D721Med (cell line): ENCODE data around the gene PHF5A.
"Not testable (repeated sequence)": the region's sequence is repeated elsewhere in the genome, so short reads cannot be mapped to it uniquely, and the experiment has no call there.

Experiments used
- DNase-seq: peaks from one replicate; pipeline ENCODE4 v3.0.0; 2011; ENCODE audit warnings: low spot score; ENCODE audit not compliant: insufficient read length
- FAIRE-seq: peaks from 2 replicates; lab custom pipeline; 2011; peaks lifted over from hg19 to GRCh38; lab: Jason Lieb, UNC
- TF ChIP-seq, protein P1 (sequence below): IDR thresholded peaks from 2 replicates; pipeline ENCODE4 v1.5.1; 2012; ENCODE audit warnings: mild to moderate bottlenecking, control low read depth; ENCODE audit not compliant: insufficient read depth; ENCODE audit errors: missing control alignments

PHF5A gene

DNA sequence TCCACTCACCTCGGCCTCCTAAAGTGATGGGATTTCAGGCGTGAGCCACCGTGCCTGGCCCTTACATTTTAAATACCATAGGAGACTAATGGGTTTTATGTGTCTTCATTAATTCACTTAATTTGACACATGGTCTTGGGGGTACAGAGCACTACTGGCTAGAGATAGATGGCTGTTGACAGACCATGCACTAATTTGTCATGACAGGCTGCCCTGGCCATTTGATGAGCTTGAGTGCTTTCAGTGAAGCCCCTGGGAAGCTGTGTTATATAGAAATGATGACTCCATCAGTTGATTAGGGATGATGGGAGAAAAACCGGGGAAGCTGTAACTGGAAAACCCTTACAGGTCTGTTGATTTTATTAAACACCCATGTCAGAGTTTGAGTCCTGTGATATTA, 6.6 kb downstream of the PHF5A start:
- TF ChIP-seq, protein P1, sequence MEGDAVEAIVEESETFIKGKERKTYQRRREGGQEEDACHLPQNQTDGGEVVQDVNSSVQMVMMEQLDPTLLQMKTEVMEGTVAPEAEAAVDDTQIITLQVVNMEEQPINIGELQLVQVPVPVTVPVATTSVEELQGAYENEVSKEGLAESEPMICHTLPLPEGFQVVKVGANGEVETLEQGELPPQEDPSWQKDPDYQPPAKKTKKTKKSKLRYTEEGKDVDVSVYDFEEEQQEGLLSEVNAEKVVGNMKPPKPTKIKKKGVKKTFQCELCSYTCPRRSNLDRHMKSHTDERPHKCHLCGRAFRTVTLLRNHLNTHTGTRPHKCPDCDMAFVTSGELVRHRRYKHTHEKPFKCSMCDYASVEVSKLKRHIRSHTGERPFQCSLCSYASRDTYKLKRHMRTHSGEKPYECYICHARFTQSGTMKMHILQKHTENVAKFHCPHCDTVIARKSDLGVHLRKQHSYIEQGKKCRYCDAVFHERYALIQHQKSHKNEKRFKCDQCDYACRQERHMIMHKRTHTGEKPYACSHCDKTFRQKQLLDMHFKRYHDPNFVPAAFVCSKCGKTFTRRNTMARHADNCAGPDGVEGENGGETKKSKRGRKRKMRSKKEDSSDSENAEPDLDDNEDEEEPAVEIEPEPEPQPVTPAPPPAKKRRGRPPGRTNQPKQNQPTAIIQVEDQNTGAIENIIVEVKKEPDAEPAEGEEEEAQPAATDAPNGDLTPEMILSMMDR, result no peak
- DNase-seq (no peak), FAIRE-seq (no peak)

DNA sequence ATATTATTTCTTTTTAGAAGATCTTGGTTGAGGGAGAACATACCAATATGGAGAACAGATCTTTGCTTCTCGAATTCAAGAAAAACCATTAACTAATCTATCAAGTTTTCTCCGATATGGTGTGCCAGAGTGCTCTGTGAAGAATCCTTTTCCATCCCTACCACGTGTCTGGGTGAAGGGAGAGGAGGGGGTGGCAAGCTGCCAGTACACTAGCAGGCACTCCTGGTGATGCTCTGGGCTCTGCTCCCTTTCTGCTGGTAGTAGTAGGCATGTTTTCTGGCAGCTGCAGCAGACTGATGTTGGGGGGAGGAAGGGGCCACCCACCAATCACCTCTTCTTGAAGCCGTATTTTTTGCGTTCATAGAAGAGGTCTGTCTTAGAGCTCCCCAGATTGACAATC, 8.4 kb downstream of the PHF5A start:
- FAIRE-seq, DNase-seq: not testable (repeated sequence)

DNA sequence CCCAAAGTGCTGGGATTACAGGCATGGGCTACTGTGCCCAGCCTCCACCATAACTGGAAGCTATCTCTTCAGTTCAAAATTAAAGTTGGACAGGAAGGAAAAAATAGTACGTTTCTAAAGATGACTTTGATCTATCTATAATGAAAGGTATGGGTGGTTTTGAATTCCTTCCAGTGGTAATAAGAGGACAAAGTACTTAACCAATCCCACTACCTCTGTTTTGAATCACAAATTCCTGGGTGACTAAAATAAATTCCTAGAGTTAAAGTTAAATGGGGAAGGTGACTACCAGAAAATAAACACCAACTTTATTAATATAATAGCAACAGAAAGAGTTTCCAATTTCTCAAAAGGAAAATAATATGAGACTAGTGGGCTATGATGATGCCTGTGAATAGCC, 9.1 kb downstream of the PHF5A start:
- FAIRE-seq (no peak), DNase-seq (no peak)

DNA sequence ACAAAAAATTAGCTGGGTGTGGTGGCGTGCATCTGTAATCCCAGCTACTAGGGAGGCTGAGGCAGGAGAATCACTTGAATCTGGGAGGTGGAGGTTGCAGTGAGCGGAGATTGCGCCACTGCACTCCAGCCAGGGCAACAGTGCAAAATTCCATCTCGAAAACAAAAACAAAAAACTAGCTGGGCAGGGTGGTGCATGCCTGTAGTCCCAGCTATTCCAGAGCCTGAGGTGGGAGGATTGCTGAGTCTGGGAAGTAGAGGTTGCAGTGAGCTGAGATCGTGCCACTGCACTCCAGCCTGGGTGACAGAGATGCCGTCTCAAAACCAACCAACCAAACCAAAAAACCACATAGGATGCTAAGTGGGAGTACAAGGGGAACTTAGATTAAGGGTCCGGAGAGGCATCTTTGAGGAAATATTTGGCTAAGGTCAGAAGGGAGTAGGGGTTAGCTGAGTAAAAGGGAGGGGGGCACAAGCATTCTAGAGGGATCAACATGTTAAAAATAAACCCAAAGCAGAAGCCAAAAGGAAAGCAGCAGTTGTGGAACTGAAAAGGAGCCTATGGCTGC, 10.2 kb downstream of the PHF5A start:
- FAIRE-seq, result no peak
- no peak for DNase-seq
- TF ChIP-seq, protein P1, result no peak

More for the DNA sequence above, 9.1 kb downstream of the PHF5A start:
- TF ChIP-seq, protein P1, result no peak

DNA sequence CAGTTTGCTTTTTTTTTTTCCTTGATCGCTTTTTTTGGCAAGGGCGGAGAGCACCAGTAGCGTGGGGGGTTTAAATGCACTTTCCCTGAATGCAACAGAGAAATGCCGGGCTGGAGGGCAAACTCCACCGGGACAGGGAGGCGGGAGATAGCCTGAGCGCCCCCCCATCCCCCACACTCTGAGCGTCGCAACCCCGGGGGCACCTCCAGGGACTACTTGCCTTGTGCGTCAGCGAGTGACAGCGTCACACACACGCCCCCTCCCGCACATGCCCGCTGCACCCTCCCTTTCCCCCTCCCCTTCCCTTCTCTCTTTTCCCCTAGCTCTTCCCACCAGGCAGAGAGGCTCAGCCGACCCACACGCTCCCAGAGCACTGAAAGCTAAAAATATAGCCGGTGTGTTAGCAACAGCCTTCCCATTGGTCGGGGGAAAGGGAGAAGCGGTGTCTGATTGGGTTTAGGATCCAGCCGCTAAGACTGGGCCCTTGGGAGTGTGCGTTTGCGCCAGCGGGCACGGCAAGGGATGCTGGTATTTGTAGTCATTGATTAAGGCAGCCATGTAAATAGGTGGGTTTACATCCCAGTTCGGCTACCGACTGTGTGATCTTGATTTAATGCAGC, 20.2 kb downstream of the PHF5A start:
- no peak for DNase-seq
- TF ChIP-seq, protein P1, result no peak
- no peak for FAIRE-seq

DNA sequence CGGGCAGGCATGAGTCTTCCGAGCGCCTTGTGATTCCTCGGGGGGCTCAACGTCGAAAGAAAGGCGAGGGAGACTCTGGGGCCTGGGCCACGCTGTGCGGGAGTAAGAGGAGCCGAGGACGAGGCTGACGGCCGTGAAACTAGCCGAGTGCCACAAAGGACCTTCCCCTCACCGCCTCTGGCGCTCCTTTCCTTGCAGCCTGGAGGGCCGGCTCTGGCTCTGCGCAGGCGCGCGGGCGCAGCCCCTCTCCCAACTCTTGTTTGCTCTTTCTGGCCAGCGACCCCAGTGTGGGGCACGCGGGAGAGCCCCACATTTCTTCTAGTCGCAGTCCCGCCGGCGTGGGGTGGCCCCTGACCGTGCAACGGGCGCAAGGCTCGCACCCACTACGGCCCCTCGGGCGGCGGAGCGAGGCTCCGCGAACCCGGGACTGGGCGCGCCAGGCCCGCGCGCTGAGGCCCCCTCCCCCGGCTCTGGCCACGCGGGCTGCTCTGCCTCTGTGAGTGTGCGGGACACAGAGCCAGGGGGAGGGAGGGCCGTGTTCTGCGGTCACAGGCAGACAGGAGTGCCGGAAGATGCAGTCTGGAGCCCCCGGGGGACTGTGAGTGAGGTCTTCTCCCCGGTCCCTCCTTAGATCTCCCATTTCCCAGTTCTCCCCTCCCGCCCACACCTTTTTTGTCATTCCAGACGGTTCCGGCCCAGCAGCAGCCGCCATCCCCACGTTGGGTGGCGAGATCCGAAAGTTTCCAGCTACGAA, 20.9 kb downstream of the PHF5A start:
- no peak for DNase-seq
- no peak for FAIRE-seq
- TF ChIP-seq, protein P1, result no peak

DNA sequence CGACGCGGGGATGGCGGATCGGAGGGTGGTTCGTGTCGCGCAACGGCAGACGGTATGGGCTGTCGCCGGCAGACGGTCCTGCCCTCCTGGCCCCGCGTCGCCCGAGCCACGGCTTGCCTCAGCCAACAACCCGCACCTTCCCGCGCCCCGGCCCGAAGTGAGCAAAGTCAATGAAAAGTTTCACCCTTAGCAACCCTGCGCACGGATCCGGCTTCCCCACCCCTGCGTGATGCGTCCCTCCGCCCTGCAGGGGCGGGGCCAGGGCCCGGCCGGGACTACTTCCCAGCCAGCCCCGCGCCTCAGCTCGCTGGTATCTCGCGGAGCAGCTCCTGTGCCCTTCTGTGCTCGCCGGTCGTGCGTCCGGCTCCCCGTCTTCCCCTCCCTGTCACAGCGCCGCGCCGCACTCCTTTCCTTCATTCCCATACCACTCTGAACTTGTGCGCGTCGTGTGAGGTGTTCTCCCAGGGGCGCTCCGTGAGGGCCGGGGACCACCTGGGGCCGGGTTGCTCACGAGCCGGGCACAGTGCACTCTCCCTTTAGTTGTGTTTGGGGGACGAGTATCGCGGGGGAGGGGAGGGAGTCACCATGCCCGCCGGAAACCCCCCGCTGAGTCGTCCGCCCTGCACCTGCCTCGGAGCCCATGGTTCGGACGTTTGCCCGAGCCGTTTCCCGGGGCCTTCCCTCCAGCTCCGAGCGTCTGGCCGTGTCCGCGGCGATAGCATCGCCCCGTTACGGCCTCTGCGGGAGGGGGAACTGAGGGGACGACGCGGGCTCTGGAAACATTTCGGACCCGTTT, 21.7 kb downstream of the PHF5A start, which contains the start of gene TOB2:
TSS of gene TOB2 (minus strand) at position 163 of the 796 bp plus-strand sequence. CDS start 9,456 bp downstream, outside the sequence.
- TF ChIP-seq, protein P1, result no peak
- FAIRE-seq (no peak), DNase-seq (no peak)
